ENCODE data around the gene EEA1.

DNA sequence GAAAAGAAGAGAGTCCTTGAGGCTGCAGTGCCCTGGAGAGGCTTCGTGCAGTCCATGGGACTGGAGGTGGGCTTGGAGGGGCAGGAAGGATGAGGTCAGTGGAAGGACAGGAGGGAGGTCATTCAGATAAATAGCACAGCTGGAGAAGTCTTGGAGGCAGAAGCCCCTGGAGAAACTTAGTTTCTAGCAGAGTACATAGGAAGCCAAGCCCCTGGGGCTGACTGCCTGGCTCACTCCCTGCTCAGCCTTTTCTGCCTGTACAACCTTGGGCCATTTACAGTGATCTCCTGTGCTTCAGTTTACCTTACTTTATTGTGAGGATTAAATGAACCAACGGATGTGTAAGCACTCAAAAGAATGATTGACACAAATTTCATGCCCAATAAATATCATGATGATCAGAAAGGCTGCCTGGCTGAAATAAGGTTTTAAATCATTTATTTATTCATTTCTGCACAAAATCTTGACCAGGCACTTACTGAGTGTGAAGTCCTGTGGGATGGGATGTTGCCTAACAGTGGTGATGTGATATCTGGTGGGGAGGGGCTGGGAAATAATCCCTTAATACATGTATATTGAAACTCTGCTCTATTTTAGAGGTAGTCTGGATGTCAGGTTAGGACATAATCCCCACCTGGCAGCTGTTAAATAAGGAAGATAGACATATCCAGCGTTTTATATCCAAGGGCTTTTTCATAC, 172.0 kb downstream of the EEA1 start:
- TF ChIP-seq, protein P1, sequence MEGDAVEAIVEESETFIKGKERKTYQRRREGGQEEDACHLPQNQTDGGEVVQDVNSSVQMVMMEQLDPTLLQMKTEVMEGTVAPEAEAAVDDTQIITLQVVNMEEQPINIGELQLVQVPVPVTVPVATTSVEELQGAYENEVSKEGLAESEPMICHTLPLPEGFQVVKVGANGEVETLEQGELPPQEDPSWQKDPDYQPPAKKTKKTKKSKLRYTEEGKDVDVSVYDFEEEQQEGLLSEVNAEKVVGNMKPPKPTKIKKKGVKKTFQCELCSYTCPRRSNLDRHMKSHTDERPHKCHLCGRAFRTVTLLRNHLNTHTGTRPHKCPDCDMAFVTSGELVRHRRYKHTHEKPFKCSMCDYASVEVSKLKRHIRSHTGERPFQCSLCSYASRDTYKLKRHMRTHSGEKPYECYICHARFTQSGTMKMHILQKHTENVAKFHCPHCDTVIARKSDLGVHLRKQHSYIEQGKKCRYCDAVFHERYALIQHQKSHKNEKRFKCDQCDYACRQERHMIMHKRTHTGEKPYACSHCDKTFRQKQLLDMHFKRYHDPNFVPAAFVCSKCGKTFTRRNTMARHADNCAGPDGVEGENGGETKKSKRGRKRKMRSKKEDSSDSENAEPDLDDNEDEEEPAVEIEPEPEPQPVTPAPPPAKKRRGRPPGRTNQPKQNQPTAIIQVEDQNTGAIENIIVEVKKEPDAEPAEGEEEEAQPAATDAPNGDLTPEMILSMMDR (IDR thresholded peaks at IDR 0.05): no peak
- TF ChIP-seq POLR2AphosphoS5 (IDR thresholded peaks at IDR 0.05) (no peak), POLR2A (IDR thresholded peaks at IDR 0.05) (no peak)
